ENCODE measurements around the gene HOXA7.

The HOXA7 gene

DNA sequence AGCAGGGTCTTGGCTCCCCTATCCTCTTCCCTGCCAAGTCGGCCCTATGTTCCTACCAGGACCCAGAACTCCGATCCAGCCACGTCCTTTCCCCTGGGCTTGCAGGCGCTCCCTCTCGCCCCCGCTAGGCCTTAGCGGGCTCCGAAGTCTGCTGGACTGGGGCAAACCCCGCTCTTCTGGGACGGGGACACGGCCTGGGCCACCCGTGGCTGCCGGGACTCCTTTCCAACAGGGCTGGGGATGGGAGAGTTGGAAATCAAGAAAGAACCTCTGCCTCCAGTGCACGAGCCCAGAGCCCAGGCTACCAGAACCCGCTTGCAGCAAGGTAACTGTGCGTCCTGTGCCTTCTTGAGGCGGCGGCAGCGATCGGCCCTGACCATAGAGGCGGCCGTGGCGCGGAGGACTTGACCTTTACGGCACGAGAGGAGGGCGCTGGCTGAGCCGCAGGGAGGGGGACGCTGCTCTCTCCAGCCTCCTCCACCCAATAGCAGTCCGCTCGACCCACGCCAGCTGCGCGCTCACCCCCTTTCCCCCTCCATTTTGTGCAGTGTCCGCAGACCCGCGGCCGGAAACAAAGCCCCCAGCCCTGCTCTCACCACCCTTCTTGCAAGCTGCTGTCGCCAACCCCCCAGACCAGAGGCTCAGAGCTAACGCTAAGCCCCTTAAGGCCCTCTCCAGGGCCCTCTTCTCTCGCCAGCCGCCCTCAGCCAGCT lies 35.5 kb upstream of the HOXA7 start:
- Histone ChIP-seq H3K9me3 (ENCODE audit: control insufficient read depth, insufficient read depth, low read depth, low read length) (no peaks in the 10 kb centered on the region), H3K36me3 (ENCODE audit: control insufficient read depth in 2 of 2, insufficient read depth in 1 of 2, low read length in 2 of 2) (peaks cover 11 to 23% of the 10 kb centered on the region in 2 experiments; a peak in 2 of 3 replicates), H3K27ac (ENCODE audit: extremely low read depth, low read depth, low read length) (no peak overlapping the region), H3K4me3 (ENCODE audit: low read depth, low read length) (no peak overlapping the region), H3K4me1 (ENCODE audit: control insufficient read depth, insufficient read depth, low read length) (peaks cover 27% of the 10 kb centered on the region)
- CTCF ChIA-PET = interaction anchor here (1.1 kb wide), 1 partner anchor 1299 kb away, joined by 4 read pairs; no protein-coding TSS in a partner anchor
- POLR2A ChIA-PET = no interaction called here
- TF ChIP-seq, protein P1, sequence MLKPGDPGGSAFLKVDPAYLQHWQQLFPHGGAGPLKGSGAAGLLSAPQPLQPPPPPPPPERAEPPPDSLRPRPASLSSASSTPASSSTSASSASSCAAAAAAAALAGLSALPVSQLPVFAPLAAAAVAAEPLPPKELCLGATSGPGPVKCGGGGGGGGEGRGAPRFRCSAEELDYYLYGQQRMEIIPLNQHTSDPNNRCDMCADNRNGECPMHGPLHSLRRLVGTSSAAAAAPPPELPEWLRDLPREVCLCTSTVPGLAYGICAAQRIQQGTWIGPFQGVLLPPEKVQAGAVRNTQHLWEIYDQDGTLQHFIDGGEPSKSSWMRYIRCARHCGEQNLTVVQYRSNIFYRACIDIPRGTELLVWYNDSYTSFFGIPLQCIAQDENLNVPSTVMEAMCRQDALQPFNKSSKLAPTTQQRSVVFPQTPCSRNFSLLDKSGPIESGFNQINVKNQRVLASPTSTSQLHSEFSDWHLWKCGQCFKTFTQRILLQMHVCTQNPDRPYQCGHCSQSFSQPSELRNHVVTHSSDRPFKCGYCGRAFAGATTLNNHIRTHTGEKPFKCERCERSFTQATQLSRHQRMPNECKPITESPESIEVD (tag by site-specific recombination; IDR thresholded peaks at IDR 0.05) = no peak
- TF ChIP-seq, protein P2, sequence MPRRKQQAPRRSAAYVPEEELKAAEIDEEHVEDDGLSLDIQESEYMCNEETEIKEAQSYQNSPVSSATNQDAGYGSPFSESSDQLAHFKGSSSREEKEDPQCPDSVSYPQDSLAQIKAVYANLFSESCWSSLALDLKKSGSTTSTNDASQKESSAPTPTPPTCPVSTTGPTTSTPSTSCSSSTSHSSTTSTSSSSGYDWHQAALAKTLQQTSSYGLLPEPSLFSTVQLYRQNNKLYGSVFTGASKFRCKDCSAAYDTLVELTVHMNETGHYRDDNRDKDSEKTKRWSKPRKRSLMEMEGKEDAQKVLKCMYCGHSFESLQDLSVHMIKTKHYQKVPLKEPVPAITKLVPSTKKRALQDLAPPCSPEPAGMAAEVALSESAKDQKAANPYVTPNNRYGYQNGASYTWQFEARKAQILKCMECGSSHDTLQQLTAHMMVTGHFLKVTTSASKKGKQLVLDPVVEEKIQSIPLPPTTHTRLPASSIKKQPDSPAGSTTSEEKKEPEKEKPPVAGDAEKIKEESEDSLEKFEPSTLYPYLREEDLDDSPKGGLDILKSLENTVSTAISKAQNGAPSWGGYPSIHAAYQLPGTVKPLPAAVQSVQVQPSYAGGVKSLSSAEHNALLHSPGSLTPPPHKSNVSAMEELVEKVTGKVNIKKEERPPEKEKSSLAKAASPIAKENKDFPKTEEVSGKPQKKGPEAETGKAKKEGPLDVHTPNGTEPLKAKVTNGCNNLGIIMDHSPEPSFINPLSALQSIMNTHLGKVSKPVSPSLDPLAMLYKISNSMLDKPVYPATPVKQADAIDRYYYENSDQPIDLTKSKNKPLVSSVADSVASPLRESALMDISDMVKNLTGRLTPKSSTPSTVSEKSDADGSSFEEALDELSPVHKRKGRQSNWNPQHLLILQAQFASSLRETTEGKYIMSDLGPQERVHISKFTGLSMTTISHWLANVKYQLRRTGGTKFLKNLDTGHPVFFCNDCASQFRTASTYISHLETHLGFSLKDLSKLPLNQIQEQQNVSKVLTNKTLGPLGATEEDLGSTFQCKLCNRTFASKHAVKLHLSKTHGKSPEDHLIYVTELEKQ (tag by site-specific recombination; IDR thresholded peaks at IDR 0.05; ENCODE audit: borderline replicate concordance) = no peak
- TF ChIP-seq ZNF155 (tag by site-specific recombination; IDR thresholded peaks at IDR 0.05) (no peak), ZNF292 (tag by site-specific recombination; IDR thresholded peaks at IDR 0.05; ENCODE audit: borderline replicate concordance, low read depth) (no peak), HOXC10 (CRISPR knock-in tag; IDR thresholded peaks at IDR 0.05) (no peak), GLIS1 (tag by site-specific recombination; IDR thresholded peaks at IDR 0.05) (no peak; the same call in 1 of the 2 replicates), ZNF837 (tag by site-specific recombination; IDR thresholded peaks at IDR 0.05) (no peak), ZNF664 (tag by site-specific recombination; IDR thresholded peaks at IDR 0.05) (no peak), ZNF214 (tag by site-specific recombination; IDR thresholded peaks at IDR 0.05; ENCODE audit: borderline replicate concordance) (no peak), ZNF558 (tag by site-specific recombination; IDR thresholded peaks at IDR 0.05) (no peak), ZXDB (tag by site-specific recombination; IDR thresholded peaks at IDR 0.05) (peak; percentile 14; the same call in 1 of the 2 replicates), ZNF248 (tag by site-specific recombination; IDR thresholded peaks at IDR 0.05) (no peak), ZNF311 (tag by site-specific recombination; IDR thresholded peaks at IDR 0.05; ENCODE audit: borderline replicate concordance) (no peak), ZNF548 (tag by site-specific recombination; IDR thresholded peaks at IDR 0.05) (no peak), GFI1B (tag by site-specific recombination; IDR thresholded peaks at IDR 0.05) (no peak), PRDM1 (tag by site-specific recombination; IDR thresholded peaks at IDR 0.05) (no peak), KLF8 (tag by site-specific recombination; IDR thresholded peaks at IDR 0.05) (peak; percentile 31; the same call in 1 of the 2 replicates), HOXA7 (CRISPR knock-in tag; IDR thresholded peaks at IDR 0.05; ENCODE audit: borderline replicate concordance) (no peak), ZNF677 (tag by site-specific recombination; IDR thresholded peaks at IDR 0.05) (no peak), ZNF133 (tag by site-specific recombination; IDR thresholded peaks at IDR 0.05) (no peak), ZNF610 (tag by site-specific recombination; IDR thresholded peaks at IDR 0.05; ENCODE audit: borderline replicate concordance) (no peak)
- TF ChIP-seq, protein P3, sequence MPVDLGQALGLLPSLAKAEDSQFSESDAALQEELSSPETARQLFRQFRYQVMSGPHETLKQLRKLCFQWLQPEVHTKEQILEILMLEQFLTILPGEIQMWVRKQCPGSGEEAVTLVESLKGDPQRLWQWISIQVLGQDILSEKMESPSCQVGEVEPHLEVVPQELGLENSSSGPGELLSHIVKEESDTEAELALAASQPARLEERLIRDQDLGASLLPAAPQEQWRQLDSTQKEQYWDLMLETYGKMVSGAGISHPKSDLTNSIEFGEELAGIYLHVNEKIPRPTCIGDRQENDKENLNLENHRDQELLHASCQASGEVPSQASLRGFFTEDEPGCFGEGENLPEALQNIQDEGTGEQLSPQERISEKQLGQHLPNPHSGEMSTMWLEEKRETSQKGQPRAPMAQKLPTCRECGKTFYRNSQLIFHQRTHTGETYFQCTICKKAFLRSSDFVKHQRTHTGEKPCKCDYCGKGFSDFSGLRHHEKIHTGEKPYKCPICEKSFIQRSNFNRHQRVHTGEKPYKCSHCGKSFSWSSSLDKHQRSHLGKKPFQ (tag by site-specific recombination; IDR thresholded peaks at IDR 0.05) = no peak
- TF ChIP-seq, protein P4, sequence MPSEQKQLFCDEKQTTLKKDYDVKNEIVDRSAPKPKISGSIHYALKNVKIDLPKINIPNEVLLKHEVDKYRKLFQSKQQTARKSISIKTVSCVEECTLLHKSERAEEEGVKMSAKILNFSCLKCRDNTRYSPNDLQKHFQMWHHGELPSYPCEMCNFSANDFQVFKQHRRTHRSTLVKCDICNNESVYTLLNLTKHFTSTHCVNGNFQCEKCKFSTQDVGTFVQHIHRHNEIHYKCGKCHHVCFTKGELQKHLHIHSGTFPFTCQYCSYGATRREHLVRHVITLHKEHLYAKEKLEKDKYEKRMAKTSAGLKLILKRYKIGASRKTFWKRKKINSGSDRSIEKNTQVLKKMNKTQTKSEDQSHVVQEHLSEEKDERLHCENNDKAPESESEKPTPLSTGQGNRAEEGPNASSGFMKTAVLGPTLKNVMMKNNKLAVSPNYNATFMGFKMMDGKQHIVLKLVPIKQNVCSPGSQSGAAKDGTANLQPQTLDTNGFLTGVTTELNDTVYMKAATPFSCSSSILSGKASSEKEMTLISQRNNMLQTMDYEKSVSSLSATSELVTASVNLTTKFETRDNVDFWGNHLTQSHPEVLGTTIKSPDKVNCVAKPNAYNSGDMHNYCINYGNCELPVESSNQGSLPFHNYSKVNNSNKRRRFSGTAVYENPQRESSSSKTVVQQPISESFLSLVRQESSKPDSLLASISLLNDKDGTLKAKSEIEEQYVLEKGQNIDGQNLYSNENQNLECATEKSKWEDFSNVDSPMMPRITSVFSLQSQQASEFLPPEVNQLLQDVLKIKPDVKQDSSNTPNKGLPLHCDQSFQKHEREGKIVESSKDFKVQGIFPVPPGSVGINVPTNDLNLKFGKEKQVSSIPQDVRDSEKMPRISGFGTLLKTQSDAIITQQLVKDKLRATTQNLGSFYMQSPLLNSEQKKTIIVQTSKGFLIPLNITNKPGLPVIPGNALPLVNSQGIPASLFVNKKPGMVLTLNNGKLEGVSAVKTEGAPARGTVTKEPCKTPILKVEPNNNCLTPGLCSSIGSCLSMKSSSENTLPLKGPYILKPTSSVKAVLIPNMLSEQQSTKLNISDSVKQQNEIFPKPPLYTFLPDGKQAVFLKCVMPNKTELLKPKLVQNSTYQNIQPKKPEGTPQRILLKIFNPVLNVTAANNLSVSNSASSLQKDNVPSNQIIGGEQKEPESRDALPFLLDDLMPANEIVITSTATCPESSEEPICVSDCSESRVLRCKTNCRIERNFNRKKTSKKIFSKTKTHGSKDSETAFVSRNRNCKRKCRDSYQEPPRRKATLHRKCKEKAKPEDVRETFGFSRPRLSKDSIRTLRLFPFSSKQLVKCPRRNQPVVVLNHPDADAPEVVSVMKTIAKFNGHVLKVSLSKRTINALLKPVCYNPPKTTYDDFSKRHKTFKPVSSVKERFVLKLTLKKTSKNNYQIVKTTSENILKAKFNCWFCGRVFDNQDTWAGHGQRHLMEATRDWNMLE (tag by site-specific recombination; conservative IDR thresholded peaks at IDR 0.05; ENCODE audit: low read depth) = no peak
- TF ChIP-seq, protein P5, sequence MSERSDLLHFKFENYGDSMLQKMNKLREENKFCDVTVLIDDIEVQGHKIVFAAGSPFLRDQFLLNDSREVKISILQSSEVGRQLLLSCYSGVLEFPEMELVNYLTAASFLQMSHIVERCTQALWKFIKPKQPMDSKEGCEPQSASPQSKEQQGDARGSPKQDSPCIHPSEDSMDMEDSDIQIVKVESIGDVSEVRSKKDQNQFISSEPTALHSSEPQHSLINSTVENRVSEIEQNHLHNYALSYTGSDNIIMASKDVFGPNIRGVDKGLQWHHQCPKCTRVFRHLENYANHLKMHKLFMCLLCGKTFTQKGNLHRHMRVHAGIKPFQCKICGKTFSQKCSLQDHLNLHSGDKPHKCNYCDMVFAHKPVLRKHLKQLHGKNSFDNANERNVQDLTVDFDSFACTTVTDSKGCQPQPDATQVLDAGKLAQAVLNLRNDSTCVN (tag by site-specific recombination; optimal IDR thresholded peaks at IDR 0.05) = peak; percentile 52
